Adrenal gland (tissue), 12 donors: ENCODE data around the gene TLN1. TPM values are rescaled to one million over a fixed set of nuclear protein-coding genes. Genes with fewer than 3 reads are reported as not detected.

Experiments used
- DNase-seq, 7 donors: peaks; one replicate each; pipeline ENCODE4 v3.0.0-alpha.2; 2019 to 2020
- H3K27ac ChIP-seq, 5 donors: fragments of 200-600 bp; sonication (generic) in 4 of 5; 1 replicate in 3 of 5; 2 replicates in 2 of 5; pipeline versions ENCODE4 v1.5.1 to v1.8.0; 2016 to 2020; ENCODE audit warnings: mild to moderate bottlenecking in 1 of 5
- H3K27me3 ChIP-seq: fragments of 200-600 bp; 2 replicates; pipeline ENCODE4 v1.8.0; 2021
- H3K36me3 ChIP-seq, 2 donors: fragments of 200-600 bp; replicated peaks in 1 of 2; 1 replicate in 1 of 2; 2 replicates in 1 of 2; pipeline versions ENCODE4 v1.5.1 to v1.8.0; 2018 to 2022
- H3K4me1 ChIP-seq, 2 donors: fragments of 200-600 bp; replicated peaks in 1 of 2; 1 replicate in 1 of 2; 2 replicates in 1 of 2; pipeline versions ENCODE4 v1.5.1 to v1.8.0; 2018 to 2021
- H3K4me3 ChIP-seq, 4 donors: fragments of 200-600 bp; sonication (generic) in 3 of 4; one replicate each; pipeline ENCODE4 v1.5.1; 2016 to 2018
- H3K9me3 ChIP-seq, 3 donors: fragments of 200-600 bp; sonication (generic) in 1 of 3; replicated peaks in 1 of 3; 1 replicate in 2 of 3; 2 replicates in 1 of 3; pipeline versions ENCODE4 v1.5.1 to v1.8.0; 2016 to 2021
- POLR2A ChIP-seq, 2 donors: fragments of 450-650 bp; IDR thresholded peaks; one replicate each; pipeline ENCODE4 v1.6.1; 2017; ENCODE audit warnings: antibody characterized with exemption in 2 of 2, mild to moderate bottlenecking in 2 of 2, moderate library complexity in 1 of 2
- WGBS, 4 donors: extraction: QIAGEN DNeasy Blood & Tissue Kit in 2 of 4; methylation state at CpG; one replicate each; pipeline versions ENCODE4 v1.1.5 to v1.1.7; 2013 to 2017; 5-methylcytosine and 5-hydroxymethylcytosine counted together
- intact Hi-C, 2 donors: fragments of 100-400 bp; cut with DNase I; formaldehyde crosslinking; loops; one replicate each; pipeline versions ENCODE4 v1.14.1 to v1.15.0; 2022 to 2023
- polyA plus RNA-seq, 3 donors: library from polyadenylated mRNA; stranded (reverse); fragments of 200-250 nt in 2 of 3; fragments of 350-450 nt in 1 of 3; fragmentation: Illumina TruSeq in 1 of 3; extraction: RNeasy Lipid Tissue Mini Kit (QIAGEN cat#74804) in 1 of 3; gene quantifications; one replicate each; pipeline ENCODE4 v1.2.3, GENCODE V29; 2013 to 2014
- total RNA-seq, 9 donors: library from RNA; depleted of rRNA in 4 of 9; stranded (reverse); fragments of >200 nt in 4 of 9; fragments of 120-200 nt in 1 of 9; fragmentation: NEBNext Ultra II Directional in 1 of 9; extraction: Animal tissue kit (Norgen Biotek cat#: 25700) in 1 of 9; gene quantifications; one replicate each; pipeline versions ENCODE4 v1.1.0 to v1.2.4, GENCODE V29; 2013 to 2023
- TF ChIP-seq, protein P1 (sequence below), 6 experiments: fragments of 450-650 bp in 4 of 6; fragments of 200-600 bp in 2 of 6; sonication (generic) in 1 of 6; IDR thresholded peaks; 1 replicate in 5 of 6; 2 replicates in 1 of 6; pipeline versions ENCODE4 v1.5.1 to v1.8.0; 2016 to 2021; ENCODE audit warnings: antibody characterized with exemption in 6 of 6, mild to moderate bottlenecking in 2 of 6, moderate library complexity in 1 of 6
- donor health status: healthy with polysubstance abuse.
- donor health status: Bipolar disorder and iron deficiency.
- donor health status: DM: yes; HTN: yes; CAD: no.
- donor health status: DM: no; HTN: no; CAD: no.
- donor health status: DM: no; HTN: no; CAD: no.
- donor health status: DM: yes; HTN: yes; CAD: no.

The TLN1 gene
- total and polyA plus RNA-seq, 12 donors, result 157 to 565 (median 296) TPM

GRCh38 chr9:35667939-35668338 lies 64.1 kb downstream of the TLN1 start:
- no peak for TF ChIP-seq POLR2A (IDR thresholded peaks at IDR 0.05)
- TF ChIP-seq, protein P1, sequence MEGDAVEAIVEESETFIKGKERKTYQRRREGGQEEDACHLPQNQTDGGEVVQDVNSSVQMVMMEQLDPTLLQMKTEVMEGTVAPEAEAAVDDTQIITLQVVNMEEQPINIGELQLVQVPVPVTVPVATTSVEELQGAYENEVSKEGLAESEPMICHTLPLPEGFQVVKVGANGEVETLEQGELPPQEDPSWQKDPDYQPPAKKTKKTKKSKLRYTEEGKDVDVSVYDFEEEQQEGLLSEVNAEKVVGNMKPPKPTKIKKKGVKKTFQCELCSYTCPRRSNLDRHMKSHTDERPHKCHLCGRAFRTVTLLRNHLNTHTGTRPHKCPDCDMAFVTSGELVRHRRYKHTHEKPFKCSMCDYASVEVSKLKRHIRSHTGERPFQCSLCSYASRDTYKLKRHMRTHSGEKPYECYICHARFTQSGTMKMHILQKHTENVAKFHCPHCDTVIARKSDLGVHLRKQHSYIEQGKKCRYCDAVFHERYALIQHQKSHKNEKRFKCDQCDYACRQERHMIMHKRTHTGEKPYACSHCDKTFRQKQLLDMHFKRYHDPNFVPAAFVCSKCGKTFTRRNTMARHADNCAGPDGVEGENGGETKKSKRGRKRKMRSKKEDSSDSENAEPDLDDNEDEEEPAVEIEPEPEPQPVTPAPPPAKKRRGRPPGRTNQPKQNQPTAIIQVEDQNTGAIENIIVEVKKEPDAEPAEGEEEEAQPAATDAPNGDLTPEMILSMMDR (IDR thresholded peaks at IDR 0.05), result no peak
- Histone ChIP-seq H3K9me3 (no peaks in the 10 kb centered on the region), H3K27ac (no peak overlapping the region), H3K27me3 (no peaks in the 10 kb centered on the region), H3K4me1 (peaks cover 12 to 14% of the 10 kb centered on the region in 2 donors), H3K36me3 (no peaks in the 10 kb centered on the region), H3K4me3 (no peak overlapping the region)
- DNase-seq, result no peak
- WGBS, 4 donors, result 94 to 98% (median 97%) methylated on average over 3 of the region's 3 CpGs
- intact Hi-C loops, result no loop called here

- Histone ChIP-seq H3K27me3 (no peaks in the 10 kb centered on the region), H3K9me3 (no peaks in the 10 kb centered on the region), H3K27ac (no peak overlapping the region), H3K4me3 (no peak overlapping the region), H3K4me1 (peaks cover 12 to 17% of the 10 kb centered on the region in 2 donors), H3K36me3 (no peaks in the 10 kb centered on the region)
- 88 to 95% (median 91%) methylated on average over 5 of the region's 5 CpGs for WGBS, 4 donors
- TF ChIP-seq, protein P1 (IDR thresholded peaks at IDR 0.05), result no peak
- TF ChIP-seq POLR2A (IDR thresholded peaks at IDR 0.05), result no peak
- DNase-seq, result no peak
- intact Hi-C loops, result no loop called here
Observed at GRCh38 chr9:35666549-35666948, 65.4 kb downstream of the TLN1 start.

DNA sequence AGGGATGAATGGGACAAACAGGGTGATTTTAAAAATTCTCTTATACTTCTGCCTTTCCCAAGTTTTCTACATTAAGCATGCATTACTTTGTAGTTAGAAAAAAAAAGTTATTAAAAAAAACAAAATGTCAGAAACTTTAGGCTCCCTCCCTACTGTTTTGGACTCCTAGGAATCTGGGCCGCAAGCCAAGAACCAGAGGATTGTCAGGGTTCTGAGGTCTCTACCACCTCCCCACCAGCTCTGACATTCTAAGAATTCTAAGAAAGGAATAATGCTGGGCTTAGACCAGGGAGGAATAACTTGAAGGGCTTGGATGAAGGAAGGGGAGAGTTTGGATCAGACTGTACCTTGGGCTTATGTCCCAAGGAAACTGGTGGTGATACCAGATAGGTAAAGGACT lies 66.0 kb downstream of the TLN1 start:
- no peak overlapping the region for H3K4me3 ChIP-seq
- H3K9me3 ChIP-seq, result no peaks in the 10 kb centered on the region
- peaks cover 12 to 22% of the 10 kb centered on the region in 2 donors for H3K4me1 ChIP-seq
- no peaks in the 10 kb centered on the region for H3K27me3 ChIP-seq
- intact Hi-C loops, result no loop called here
- TF ChIP-seq, protein P1 (IDR thresholded peaks at IDR 0.05), result no peak
- no peak for TF ChIP-seq POLR2A (IDR thresholded peaks at IDR 0.05)
- no peak overlapping the region for H3K27ac ChIP-seq
- H3K36me3 ChIP-seq, result no peaks in the 10 kb centered on the region
- WGBS, 4 donors, result 75 to 85% (median 79%) methylated on average over 1 of the region's 1 CpG
- peak in 1 of 7 donors; percentile 33 for DNase-seq

DNA sequence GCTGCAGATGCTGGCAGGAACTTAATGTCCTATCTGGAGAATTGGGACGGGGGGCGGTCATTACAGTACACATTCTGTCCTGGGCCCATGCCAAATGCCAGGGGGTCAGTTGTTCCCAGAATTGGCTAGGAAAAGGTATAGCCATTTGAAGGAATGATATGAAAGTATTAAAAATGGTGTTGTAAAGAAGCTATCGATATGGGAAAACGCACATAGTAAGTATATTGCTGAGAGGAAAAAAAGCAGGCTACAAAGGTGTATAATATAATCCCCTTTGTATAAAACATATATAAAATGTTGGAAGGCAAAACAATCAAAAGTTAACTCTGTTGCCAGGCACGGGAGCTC lies 66.5 kb downstream of the TLN1 start:
- intact Hi-C loops, result no loop called here
- Histone ChIP-seq H3K27ac (peak overlapping the region in 3 of 5 donors; percentile 20 to 46 (median 44)), H3K36me3 (no peaks in the 10 kb centered on the region), H3K27me3 (no peaks in the 10 kb centered on the region), H3K9me3 (no peaks in the 10 kb centered on the region), H3K4me1 (peaks cover 12 to 28% of the 10 kb centered on the region in 2 donors), H3K4me3 (peak overlapping the region in 2 of 4 donors; percentile 47 to 64)
- DNase-seq, result no peak
- WGBS, 4 donors, result 32 to 40% (median 35%) methylated on average over 5 of the region's 5 CpGs
- TF ChIP-seq, protein P1 (IDR thresholded peaks at IDR 0.05), result no peak
- TF ChIP-seq POLR2A (IDR thresholded peaks at IDR 0.05), result no peak
